Stimulated activated CD4-positive, alpha-beta T cell treated with anti-CD3 and anti-CD28 coated beads, Interleukin-2, amount 100 ng/mL, for 24 hours (primary cell): ENCODE data around the gene SECISBP2L.

Experiments used
- DNase-seq, 2 donors: peaks; one replicate each; pipeline ENCODE4 v3.0.0-alpha.2; 2020

The SECISBP2L gene

DNA sequence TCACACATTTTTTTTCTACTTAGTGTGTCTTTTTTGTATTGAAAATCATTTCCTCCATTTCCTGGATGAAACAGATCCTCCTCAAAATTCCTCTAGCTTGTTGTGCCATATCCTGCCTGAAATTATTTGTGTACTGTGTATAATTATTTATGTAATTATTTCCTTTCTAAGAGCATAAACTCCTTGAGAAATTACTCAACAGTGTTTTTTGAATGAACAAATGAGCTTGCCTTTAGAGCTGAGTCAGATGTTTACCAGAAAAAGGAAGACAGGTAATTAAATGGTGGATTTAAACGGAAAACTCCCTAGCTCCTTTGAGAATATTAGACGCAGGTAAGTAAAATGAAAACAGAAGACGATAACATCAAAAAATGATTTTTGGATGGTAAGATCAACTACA lies 13.2 kb upstream of the SECISBP2L start:
- no peak for DNase-seq

DNA sequence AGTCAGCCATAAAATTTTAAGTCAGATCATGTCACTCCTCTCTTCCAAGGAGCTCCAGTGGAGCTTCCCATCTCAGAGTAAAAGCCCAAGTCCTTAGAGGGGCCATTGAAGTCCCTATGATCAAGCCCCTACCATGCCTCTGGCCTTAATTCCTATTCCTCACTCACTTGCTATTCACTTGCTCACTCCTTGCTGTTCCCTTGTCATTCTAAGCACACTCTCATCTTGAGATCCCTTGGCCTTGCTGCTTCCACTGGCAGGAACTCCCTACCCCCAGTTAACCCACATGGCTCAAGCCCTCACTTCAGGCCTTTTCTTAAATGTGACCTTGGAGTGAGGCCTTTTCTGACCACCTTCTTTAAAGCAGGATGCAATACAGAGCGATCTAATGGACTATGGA lies 12.3 kb upstream of the SECISBP2L start:
- no peak for DNase-seq

DNA sequence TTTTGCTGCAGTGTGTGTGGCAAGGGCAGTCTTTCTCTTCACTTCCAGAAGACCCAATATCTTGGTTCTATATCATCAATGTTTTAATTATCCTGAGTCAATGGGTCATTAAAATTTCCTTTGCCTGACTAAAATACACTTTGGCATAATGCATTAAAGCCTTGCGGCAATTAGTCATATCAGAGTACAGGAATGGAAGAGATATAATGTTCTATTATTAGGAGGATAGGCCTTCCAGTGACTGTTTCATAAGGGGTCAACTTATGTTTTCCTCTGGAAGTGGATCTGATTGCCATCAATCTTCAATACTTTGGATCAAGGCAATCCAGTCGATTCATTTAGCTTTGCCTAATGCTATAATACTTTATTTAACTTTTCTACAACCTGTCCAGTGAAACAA lies 9.4 kb upstream of the SECISBP2L start:
- no peak for DNase-seq

DNA sequence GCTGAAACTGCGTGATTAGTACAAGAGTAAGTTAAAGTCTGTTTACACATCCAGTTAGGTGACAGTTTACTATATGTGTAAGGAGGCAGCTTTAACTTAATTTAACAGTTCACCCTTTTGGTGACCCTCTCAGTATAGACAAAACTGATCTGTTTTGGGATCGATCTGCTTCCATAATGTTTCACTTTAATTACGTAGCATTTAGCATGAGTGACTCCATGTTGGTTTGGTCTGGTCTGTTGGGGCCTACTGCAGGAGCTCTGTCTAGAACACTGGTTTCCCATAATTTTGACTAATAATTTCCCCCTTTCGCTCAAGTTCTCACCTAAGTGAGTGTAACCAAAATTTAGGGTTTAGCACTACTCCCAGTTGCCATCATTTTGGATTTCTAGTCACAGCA lies 6.4 kb upstream of the SECISBP2L start:
- no peak for DNase-seq

DNA sequence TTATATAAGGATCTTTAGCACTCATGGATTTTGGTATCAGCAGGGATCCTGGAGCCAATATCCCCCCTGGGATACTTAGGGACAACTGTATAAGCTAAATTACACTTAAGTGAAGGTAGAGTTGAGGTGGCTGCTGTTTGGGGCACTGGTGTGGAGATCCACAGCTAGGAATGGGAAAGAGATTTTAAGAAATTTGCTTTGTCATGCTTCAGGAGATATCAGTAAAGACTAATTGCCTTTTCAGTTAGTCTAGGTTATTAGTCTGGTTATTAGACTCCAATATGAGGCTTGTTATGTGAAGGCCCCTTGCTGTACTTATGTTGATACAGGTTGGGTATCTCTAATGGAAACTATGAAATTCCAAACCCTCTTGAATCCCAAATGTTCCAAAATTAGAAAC lies 1.2 kb upstream of the SECISBP2L start:
- DNase-seq = no peak

DNA sequence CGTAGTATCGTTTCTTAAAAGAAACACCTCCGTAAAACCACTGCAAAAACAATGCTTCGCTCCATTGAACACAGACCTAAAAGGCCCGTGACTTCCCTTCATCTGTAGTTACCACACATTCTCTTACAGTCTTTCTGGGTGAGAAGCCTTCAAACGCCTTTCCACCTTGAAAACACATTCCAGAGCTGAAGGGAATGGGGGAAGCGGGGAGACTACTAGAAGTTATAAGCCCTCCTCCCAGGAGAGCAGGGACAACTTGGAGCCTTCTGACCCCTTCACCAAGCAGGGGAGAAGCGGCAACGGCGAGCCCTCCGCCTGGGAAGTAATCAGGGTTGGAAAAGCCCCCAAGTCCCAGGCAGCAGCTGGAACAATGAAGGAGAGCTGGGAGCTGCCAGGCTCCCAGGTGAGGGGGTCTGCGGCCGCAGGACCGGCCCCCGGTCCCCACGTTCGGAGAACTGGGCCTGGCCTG lies 461 bp downstream of the SECISBP2L start:
- DNase-seq = peak in 1 of 2 donors; percentile 19

DNA sequence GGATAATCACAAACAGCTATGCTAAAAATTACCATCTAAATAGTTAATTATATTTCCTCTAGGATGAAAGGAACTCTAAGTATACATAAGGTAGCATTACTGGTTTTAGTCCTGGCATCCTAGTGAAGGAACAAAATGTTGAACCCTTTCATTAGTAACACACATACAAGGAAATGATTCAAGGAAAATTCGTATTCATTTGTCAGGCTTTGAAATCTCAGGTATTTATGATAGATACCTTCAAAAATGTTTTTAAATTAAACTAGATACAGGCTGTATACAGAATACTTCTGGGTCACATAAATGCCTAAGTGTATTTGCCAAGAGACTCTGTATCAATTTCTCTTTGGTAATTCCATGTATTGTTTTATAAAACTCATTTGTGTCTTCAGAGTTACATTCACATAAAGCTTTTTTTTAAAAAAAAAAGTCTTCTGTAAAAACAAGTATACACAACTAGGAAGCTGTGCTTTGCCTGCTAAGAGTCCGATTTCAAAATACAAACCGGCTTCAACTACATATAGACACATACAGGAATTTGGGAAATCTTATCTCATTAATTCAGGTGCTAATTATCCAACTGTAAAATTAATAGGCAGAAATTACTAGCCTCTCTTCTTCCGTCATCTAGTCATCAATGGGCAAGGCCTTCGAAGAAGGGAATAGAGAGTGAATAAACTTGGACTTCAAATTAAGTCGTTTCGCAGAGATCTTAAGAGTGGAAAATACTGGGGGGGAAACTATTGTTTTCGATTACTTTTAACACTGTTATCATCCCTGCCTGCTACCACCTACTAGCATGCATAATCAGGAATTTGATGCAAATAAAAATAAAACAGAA lies 1.3 kb downstream of the SECISBP2L start:
- no peak for DNase-seq

DNA sequence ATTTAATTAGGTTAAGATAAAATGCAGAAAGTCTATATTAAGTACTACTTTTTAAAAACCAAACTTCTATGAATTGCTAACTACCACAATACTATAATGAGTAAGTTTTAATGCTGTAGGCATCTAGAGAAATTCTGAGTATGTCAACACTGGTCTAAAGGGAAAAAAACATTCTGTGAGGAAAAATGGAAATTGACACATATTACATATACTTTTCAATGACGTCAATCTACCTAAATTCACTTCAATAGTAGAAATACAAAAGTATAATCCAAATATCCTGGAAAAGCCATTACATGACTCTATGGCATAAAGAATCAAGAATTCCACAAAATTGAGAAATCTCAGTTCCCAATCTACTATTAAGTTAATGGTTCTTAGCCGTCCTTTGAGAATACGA lies 2.2 kb downstream of the SECISBP2L start:
- no peak for DNase-seq

DNA sequence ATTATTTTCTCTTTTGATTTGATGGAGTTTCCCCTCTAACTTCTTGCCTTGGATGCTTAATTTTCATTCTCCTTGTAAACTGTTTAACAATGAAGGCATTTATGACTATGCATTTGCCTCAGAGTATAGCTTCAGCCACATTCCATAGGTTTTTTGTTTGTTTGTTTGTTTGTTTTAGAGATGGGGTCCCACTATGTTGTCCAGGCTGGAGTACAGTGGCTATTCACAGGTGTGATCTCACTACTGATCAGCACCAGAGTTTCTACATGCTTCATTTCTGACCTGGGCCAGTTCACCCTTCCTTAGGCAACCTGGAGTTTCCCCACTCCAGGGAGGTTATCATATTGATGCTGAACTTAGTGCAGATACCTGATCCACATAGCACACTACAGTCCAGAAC lies 4.1 kb downstream of the SECISBP2L start:
- DNase-seq = no peak

DNA sequence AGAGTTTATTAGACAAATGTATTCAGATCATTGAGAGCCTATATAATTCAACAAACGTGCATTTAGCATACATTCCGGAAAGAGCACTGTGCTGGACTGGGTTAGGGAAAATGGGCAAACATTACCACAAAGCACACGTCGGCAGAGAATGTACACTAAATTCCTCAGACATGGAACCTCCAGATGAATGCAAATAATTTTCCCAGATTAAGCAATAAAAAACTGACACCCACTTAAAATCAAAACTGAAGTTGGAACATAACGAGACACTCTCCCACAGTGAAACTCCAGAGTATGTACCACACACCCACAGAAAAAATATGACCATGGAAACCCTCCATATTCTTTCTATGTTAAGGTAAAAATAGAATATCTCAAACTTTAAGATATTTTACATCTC lies 4.8 kb downstream of the SECISBP2L start:
- DNase-seq = no peak

DNA sequence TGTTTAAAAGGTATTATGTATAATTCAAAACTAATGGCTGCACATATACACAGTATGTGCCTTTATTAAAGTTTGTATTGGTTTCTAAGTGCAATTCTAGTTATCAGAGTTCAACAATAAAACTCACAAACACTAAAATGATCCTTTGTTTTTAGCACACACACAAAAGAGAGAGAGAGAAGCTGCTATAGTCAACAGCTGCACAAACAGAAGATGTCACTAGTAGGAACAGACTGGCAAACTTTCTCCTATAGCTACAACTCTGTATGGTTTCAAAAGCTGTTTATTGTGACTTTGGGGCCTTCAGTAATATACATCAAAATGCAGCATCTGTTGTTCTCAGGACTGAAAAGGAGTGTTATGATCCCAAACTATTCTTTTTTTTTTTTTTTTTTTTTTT lies 6.1 kb downstream of the SECISBP2L start:
- DNase-seq = no peak

DNA sequence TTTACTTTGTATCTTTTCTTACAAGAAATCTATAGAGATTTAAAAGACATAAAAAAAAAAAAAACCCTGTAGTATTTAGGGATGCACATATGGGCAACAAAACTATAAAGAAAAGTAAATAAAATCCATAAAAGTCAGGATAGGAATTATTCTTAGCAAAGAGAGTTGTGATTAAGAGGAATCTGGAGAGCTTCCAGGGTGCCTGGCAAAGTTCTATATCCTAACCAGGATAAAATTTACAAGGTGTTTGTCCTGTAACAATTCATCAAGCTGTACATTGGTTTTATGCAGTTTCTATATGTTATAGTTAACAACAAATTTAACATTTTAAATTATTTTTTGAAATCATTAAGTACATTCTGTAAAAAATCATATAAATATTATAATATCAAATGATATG lies 7.9 kb downstream of the SECISBP2L start:
- no peak for DNase-seq

DNA sequence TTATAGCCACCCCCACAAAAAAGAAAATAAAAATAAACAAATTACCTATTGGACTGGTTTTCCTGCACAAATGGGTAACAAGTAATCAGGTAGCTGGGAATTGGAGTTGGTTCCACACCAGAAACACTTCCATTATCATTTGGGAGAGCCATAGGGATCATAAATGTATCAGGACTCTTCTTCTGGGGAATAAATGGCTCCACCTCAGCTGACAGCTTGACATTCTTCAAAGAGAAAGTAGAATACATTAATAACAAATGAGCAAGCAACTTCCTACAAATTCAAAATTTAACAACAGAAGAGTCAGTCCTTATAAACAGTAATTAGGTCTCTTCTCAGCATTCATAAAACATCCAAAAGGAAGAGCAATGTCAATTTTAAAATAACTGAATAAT lies 8.7 kb downstream of the SECISBP2L start:
- DNase-seq = no peak

DNA sequence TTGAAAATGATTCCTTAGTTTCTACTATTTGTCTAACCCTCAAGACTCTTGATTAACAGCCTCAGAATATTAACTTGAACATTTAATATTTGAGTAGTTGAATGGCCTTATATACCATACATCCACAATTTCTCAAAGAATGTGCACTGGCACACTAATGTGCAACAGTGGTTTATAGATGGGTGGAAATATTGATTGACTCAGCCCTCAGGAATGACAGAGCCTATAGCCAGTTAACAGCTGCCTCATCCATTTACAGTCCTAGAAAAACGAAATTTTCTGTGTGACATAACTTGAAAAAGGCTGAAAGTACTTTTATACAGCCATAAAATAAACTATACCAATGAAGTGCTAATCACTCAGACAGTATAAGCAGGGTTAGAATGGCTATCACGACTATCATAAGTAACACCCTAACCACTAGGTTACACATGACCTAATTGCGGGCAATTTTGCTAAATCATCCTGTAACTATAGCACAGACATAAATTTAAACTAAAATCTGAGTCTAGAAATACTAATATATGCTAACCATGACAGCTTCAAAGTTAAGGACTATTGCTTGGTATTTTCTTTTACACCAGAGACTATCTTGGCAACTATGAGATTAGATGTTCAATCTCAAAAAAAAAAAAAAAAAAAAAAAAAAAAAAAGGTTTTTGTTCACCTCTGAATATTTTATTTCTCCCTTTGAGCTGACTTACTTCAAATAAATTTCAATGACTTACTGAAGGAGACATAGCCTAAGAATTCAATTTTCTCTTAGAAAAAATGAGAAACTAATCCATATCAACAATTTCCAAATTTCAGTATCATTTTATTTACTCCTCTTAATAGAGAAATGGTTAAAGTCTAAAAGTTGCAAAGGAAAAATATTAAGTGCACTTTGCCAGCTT lies 9.3 kb downstream of the SECISBP2L start:
- DNase-seq = no peak

DNA sequence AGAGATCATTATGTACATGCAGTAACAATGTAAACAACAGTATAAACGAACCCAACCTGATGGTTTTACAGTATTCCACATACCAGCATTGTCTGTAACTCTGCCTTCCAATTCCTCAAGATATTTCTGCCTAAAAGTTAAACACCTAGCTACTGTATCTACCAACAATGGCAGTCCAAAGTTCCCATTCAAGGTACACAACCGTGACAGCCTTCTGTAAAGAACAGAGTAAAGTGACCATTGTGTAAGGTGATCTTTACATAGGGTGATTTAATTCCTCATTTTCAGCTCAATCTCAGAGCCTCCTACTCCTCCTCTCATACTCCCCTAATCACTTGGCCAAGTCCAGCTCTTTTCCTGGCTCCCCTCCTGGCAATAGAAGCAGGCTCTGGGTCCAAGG lies 10.4 kb downstream of the SECISBP2L start:
- DNase-seq = no peak

DNA sequence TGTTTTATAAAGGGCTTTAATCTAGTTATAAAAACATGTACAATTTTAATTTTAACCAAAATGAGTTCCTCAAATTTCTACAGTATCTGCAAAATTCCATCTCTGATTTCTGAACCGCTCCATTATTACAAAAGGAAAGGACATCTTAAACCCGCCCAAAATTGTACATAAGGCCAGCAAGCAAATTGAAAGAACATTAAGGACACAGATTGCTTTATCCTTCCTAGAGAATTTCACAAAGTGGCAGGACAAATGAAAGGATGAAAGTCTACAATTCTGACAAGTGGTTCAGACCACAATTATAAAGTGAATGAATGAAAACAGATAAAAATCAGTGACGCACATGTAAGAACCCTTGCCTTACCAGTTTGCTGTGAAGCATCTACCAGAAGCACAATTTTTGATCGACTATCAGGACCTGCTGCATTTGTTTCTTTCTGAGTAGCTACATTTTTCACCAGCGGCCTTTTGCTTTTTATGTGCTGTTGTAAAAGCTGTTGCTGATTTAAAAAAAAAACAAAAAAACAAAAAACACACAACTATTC lies 13.6 kb downstream of the SECISBP2L start:
- DNase-seq = no peak

DNA sequence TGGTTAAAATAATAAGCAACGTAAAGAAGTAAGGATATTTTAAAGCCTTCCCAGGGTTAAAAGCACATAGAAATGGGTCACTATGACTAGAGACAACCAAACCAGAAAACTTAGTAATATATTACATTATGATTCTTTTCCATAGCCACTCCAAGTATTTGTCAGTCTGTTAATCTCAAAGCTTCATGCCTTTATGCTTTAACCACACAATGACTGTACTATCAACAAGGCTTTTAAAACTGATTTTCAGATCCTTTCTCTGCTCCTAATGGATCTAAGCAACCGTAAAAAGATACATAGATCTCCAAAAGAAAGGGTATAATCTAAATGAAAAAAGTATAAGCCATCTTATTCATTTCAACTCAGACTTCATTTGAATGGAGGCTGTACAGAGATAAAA lies 14.4 kb downstream of the SECISBP2L start:
- no peak for DNase-seq

DNA sequence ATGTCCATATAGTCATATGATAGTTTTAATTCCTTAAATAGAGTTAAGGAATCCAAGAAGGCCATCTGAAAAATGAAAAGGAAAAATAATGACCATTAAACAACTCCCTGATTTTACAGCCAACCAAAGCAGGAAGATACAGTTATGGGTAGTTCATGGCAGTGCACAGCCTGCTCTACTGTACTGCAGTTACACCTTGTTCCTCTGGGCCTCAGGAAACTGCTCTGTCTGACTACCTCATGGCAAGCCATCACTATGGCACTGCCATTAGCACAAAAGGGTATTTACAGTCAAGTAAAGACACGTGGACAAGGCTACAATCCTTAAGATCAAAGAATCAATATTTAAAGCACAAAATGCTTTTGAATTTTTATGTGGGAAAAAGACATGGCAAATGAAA lies 19.5 kb downstream of the SECISBP2L start:
- no peak for DNase-seq

DNA sequence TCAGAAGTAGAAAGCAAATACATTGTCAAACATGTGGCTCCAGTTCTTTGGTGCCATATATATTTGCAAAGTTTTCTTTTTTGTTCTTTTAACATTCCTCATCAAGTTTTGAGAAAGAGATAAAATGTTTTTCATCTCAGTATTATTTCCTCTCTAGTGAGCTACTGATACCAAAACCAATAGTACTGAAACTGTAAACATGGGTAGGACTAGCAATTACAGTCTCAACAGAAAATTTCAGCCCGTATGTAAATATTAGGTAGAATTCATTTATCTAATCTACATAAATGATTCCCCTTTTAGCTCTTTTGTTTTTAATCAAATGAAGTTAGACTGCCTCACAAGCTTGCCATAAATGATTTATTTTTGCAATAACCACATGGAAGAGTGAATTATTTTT lies 21.4 kb downstream of the SECISBP2L start:
- no peak for DNase-seq

DNA sequence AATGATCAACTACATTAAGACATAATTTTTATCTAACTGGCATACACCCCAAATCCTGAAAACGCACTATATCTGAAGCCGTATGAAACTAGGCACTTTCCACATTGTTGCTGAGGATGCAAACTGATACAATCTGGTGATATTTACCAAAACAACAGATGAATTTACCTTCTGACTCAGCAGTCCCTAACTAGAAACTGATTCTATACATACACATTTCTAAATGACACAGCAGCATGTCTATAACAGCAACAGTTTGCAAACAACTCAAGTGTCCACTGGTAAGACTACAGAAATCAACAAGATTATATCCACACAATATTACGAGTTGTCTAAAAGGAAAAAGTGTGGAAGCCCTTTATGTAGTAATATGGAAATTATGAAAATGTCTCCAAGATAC lies 22.9 kb downstream of the SECISBP2L start:
- no peak for DNase-seq

DNA sequence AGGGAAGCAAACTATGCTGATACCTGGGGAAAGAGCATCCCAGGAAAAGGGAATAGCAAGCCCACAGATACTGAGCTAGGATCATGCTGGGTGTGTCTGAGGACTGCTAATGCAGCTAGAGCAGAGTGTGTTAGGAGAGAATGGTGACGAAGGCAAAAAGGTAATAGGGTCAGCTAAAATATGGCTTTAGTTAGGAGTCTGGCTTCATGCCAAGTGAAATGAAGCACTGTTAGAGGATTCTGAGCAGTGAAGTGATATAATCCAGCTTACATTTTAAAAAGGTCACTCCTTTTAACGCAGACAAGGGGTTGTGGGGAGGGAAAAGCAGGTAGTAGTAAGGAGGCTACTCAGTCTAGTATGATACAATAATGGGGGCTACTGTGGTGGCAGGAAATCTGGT lies 30.4 kb downstream of the SECISBP2L start:
- no peak for DNase-seq

DNA sequence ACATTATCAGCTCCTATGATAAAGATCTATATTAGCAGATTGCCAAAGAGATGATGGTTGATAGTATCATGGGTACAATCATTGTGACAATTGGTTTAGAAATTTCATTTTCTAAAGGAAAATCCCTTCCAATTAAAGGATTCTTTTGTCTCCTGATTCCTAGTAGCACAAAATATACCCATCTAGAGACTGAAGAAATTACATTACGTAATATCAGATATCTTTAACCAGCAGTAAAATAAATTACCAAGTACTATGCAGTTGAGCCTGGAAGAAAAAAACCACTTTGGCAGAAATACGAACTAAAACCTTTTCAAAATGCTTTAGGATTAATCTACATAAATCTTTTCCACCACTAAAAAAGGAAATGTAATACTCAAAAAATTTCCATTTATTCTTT lies 46.9 kb downstream of the SECISBP2L start:
- DNase-seq = no peak

DNA sequence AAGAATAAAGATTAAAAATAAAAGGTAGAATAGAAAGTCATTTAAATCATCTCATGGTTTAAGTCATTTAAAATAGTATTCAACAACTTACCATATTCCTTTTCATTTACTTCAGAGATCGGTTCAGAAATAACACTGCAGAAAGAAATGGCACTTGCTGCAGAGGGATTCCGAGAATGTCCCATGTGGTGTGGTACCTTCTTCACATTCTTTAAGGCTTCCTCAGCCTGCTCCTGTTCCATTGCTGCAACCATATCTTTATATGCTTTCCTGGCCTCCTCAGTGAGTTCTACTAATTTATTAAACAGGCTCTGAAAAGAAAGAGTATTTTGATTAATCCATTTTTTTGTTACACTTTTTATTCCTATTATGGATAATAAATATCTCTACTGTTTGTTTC lies 50.0 kb downstream of the SECISBP2L start:
- DNase-seq = no peak

DNA sequence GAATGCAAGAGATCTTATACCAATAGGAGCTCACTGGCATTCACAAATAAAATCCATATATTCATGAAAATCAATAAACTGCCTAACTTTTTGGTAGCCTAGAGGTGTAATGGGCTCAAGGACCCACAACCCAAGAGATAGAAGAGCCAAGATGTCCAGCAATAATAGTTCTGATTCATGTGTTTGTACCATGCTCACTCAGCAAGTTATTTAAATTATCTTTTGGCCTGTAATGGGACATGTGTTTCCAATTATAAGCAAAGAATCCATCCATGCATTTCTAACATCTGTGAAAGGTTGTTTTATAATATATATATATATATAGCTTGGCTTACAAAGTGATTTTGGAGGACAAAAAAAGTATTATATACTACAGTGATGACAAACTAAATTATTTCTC lies 52.9 kb downstream of the SECISBP2L start:
- no peak for DNase-seq
